ENCODE measurements around the gene CEP295NL. TPM values are rescaled to one million over a fixed set of nuclear protein-coding genes. Genes with fewer than 3 reads are reported as not detected.

CEP295NL gene
- polyA plus RNA-seq, 2 of the 4 experiments (the other 2 are of a cell fraction): 0.10 to 0.13 TPM

DNA sequence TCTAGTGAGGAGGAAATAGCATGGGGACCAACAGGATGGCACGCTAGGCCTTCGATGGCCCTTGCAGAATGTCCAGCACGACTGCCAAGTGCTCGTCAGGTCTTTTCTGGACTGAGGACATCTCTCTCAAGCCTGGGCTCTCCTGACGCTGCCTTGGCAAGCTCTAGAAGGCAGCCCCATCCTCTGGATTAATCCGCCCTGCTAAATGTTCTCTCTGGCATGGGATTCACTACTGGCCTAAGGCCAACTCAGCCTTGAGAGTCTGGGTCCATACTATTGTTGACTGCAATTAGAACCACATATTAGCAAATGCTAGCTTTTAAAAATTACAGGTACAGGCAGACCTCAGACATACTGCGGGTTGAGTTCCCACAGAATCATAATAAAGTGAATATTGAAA lies 2.5 kb upstream of the CEP295NL start:
- FAIRE-seq: no peak
- ATAC-seq: no peak
- Histone ChIP-seq H3K4me1 (peaks cover 35% of the 10 kb centered on the region), H3K9me3 (no peaks in the 10 kb centered on the region), H3K27ac (no peak overlapping the region), H3K4me2 (no peak overlapping the region), H3K4me3 (no peak overlapping the region)
- TF ChIP-seq RFX5 (IDR thresholded peaks at IDR 0.05) (no peak), CHD2 (IDR thresholded peaks at IDR 0.05; ENCODE audit: low read length, partially characterized antibody) (no peak), HOXB5 (CRISPR knock-in tag; IDR thresholded peaks at IDR 0.05) (no peak), ZSCAN20 (CRISPR knock-in tag; IDR thresholded peaks at IDR 0.05) (no peak), SREBF2 (IDR thresholded peaks at IDR 0.05) (no peak), RNF2 (IDR thresholded peaks at IDR 0.05; ENCODE audit: borderline replicate concordance, low read depth) (no peak)
- TF ChIP-seq, protein P1, sequence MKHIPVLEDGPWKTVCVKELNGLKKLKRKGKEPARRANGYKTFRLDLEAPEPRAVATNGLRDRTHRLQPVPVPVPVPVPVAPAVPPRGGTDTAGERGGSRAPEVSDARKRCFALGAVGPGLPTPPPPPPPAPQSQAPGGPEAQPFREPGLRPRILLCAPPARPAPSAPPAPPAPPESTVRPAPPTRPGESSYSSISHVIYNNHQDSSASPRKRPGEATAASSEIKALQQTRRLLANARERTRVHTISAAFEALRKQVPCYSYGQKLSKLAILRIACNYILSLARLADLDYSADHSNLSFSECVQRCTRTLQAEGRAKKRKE (CRISPR knock-in tag; IDR thresholded peaks at IDR 0.05; ENCODE audit: low read depth): no peak
- CTCF ChIA-PET: interaction anchor here (1.8 to 7.8 kb wide), 5 partner anchors 10 to 66 kb away, joined by 5 to 40 read pairs (median 9); no protein-coding TSS in a partner anchor
- POLR2A ChIA-PET: no interaction called here
- no peak for DNase-seq (ENCODE audit: low read depth in 1 of 2, low spot score in 1 of 2)
- WGBS (ENCODE audit: missing lambda C conversion rate): 94% methylated on average over 7 of the region's 7 CpGs

- DNase-seq (ENCODE audit: low read depth in 1 of 2, low spot score in 1 of 2): no peak
- POLR2A ChIA-PET: no interaction called here
- H3K4me1 ChIP-seq: peaks cover 35% of the 10 kb centered on the region
- TF ChIP-seq EHF (CRISPR knock-in tag; IDR thresholded peaks at IDR 0.05) (no peak), RFX5 (IDR thresholded peaks at IDR 0.05) (no peak), FOSB (CRISPR knock-in tag; IDR thresholded peaks at IDR 0.05) (no peak), HDAC2 (IDR thresholded peaks at IDR 0.05) (no peak), GATA3 (IDR thresholded peaks at IDR 0.05; ENCODE audit: borderline replicate concordance) (no peak), BCL3 (IDR thresholded peaks at IDR 0.05) (no peak), NR3C1 (IDR thresholded peaks at IDR 0.05) (no peak), FOXS1 (CRISPR knock-in tag; IDR thresholded peaks at IDR 0.05) (no peak), CBX8 (IDR thresholded peaks at IDR 0.05) (no peak), RCOR1 (IDR thresholded peaks at IDR 0.05; ENCODE audit: low read depth, low read length) (no peak)
- TF ChIP-seq, protein P2, sequence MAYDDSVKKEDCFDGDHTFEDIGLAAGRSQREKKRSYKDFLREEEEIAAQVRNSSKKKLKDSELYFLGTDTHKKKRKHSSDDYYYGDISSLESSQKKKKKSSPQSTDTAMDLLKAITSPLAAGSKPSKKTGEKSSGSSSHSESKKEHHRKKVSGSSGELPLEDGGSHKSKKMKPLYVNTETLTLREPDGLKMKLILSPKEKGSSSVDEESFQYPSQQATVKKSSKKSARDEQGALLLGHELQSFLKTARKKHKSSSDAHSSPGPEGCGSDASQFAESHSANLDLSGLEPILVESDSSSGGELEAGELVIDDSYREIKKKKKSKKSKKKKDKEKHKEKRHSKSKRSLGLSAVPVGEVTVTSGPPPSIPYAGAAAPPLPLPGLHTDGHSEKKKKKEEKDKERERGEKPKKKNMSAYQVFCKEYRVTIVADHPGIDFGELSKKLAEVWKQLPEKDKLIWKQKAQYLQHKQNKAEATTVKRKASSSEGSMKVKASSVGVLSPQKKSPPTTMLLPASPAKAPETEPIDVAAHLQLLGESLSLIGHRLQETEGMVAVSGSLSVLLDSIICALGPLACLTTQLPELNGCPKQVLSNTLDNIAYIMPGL (CRISPR knock-in tag; IDR thresholded peaks at IDR 0.05; ENCODE audit: borderline replicate concordance): no peak
- TF ChIP-seq, protein P3, sequence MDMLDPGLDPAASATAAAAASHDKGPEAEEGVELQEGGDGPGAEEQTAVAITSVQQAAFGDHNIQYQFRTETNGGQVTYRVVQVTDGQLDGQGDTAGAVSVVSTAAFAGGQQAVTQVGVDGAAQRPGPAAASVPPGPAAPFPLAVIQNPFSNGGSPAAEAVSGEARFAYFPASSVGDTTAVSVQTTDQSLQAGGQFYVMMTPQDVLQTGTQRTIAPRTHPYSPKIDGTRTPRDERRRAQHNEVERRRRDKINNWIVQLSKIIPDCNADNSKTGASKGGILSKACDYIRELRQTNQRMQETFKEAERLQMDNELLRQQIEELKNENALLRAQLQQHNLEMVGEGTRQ (IDR thresholded peaks at IDR 0.05): no peak
- TF ChIP-seq, protein P4, sequence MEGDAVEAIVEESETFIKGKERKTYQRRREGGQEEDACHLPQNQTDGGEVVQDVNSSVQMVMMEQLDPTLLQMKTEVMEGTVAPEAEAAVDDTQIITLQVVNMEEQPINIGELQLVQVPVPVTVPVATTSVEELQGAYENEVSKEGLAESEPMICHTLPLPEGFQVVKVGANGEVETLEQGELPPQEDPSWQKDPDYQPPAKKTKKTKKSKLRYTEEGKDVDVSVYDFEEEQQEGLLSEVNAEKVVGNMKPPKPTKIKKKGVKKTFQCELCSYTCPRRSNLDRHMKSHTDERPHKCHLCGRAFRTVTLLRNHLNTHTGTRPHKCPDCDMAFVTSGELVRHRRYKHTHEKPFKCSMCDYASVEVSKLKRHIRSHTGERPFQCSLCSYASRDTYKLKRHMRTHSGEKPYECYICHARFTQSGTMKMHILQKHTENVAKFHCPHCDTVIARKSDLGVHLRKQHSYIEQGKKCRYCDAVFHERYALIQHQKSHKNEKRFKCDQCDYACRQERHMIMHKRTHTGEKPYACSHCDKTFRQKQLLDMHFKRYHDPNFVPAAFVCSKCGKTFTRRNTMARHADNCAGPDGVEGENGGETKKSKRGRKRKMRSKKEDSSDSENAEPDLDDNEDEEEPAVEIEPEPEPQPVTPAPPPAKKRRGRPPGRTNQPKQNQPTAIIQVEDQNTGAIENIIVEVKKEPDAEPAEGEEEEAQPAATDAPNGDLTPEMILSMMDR (IDR thresholded peaks at IDR 0.05): no peak
- H3K9me3 ChIP-seq: no peaks in the 10 kb centered on the region
- CTCF ChIA-PET: interaction anchor here (0.8 to 7.8 kb wide), 7 partner anchors 10 to 820 kb away, joined by 3 to 40 read pairs (median 5); no protein-coding TSS in a partner anchor
- WGBS (ENCODE audit: missing lambda C conversion rate): 94% methylated on average over 6 of the region's 6 CpGs
- H3K4me3 ChIP-seq: no peak overlapping the region
- H3K27ac ChIP-seq: no peak overlapping the region
- no peak for ATAC-seq
- FAIRE-seq: no peak
- no peak overlapping the region for H3K4me2 ChIP-seq
These were observed 2.1 kb upstream of the CEP295NL start for GRCh38 chr17:78905116-78905515.

Data from A549 (cell line).